HG02678 (cell line): ENCODE data around the gene NDUFB11.
A peak's percentile ranks its signal among the peaks of the same experiment; 100 is the strongest.

Experiments
- ATAC-seq: cut with Tn5 transposase; IDR thresholded peaks from one replicate; pipeline ENCODE4 v1.9.1; 2021; ENCODE audit warnings: mild to moderate bottlenecking, moderate library complexity; ENCODE audit not compliant: unreplicated experiment

The NDUFB11 gene

DNA sequence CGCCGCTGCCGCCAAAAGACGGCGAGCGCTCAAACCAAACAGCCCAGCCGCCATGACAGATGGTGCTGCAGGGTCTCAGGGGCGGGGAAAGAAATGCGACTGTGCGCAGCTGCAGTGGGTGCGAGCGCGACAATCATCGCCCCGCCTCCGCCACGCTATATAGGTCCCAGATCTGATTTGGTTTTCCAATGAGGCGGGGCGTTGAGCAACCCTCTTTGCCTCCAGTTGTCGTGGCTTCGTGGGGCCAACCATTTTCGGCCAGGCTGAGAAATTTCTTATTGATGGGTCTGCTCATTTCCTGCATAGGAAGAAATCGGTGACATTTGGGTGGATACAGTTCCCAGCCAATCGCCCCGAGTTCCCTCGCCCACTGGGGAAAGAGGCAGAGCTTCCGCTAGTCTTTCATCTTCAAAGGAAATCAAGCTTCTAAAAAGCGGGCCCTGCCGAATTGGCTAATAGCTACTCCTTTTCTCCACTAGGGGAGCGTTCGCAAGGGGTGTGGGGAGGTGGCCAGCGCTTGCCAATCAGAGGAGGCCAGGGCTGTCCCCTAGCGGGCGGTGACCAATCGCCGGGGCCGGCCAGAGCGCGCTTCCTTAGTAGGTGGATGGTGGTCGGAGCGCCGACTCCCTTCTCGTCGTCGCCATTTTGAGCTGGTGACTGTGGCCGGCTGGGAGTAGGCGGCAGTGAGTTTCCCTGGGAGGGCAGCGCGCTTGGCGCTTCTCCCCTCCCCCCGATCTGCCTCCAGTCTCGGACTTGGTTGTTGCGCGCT is at the start of gene NDUFB11, which contains the start of gene RBM10:
Gene NDUFB11 (minus strand): TSS at position 77 of the 769 bp plus-strand sequence. CDS start 23 bp downstream, at position 54.
Gene RBM10 (plus strand): TSS at position 596 of the 769 bp plus-strand sequence. CDS start 2,261 bp downstream, outside the sequence.
- peak; percentile 91 for ATAC-seq

- ATAC-seq = peak; percentile 67
Observed at GRCh38 chrX:47193475-47194193, 49.1 kb upstream of the NDUFB11 start, which contains the start of gene UBA1. Gene UBA1 (plus strand): TSS chrX:47193829. CDS start chrX:47198803, 4,974 bp downstream.

GRCh38 chrX:47191806-47192401 is 47.4 kb upstream of the NDUFB11 start:
- ATAC-seq = no peak

GRCh38 chrX:47191331-47191730 is 46.8 kb upstream of the NDUFB11 start:
- no peak for ATAC-seq

- ATAC-seq = peak; percentile 68
Observed at GRCh38 chrX:47190445-47191269, 46.2 kb upstream of the NDUFB11 start.

GRCh38 chrX:47189906-47190305 is 45.4 kb upstream of the NDUFB11 start:
- ATAC-seq = no peak

GRCh38 chrX:47187106-47187677 is 42.7 kb upstream of the NDUFB11 start:
- ATAC-seq = no peak

GRCh38 chrX:47186096-47186740 is 41.7 kb upstream of the NDUFB11 start:
- no peak for ATAC-seq

DNA sequence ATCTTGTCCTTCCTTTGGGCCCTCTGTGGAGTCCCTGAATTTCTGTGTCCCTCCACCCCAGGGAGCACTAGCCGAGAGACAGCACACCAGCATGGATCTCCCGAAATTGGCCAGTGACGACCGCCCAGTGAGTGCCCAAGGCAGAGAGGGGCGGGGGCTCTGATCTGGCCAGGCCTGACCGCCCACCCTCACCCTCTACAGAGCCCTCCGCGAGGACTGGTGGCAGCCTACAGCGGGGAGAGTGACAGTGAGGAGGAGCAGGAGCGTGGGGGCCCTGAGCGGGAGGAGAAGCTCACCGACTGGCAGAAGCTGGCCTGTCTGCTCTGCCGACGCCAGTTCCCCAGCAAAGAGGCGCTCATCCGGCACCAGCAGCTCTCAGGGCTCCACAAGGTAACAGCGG is 40.7 kb upstream of the NDUFB11 start:
- no peak for ATAC-seq

DNA sequence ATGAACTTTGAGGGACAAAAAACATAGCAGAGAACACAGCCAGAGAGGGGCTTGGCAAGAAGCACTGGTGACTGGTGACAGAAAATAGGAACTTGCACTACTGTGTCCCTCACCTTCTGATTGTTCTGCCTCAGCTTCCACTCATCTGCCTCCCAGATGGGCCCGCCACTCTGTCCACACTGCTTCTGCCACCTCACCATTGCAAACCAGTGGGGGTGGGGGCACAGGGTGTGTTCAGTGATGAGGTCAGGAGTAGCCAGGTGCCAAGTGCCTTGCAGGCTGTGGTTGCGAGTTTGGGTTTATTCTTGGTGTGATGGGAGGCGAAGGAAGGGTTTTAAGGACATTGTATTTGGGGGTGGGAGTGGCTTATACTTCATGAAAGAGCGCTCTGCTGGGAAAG is 40.0 kb upstream of the NDUFB11 start:
- no peak for ATAC-seq

DNA sequence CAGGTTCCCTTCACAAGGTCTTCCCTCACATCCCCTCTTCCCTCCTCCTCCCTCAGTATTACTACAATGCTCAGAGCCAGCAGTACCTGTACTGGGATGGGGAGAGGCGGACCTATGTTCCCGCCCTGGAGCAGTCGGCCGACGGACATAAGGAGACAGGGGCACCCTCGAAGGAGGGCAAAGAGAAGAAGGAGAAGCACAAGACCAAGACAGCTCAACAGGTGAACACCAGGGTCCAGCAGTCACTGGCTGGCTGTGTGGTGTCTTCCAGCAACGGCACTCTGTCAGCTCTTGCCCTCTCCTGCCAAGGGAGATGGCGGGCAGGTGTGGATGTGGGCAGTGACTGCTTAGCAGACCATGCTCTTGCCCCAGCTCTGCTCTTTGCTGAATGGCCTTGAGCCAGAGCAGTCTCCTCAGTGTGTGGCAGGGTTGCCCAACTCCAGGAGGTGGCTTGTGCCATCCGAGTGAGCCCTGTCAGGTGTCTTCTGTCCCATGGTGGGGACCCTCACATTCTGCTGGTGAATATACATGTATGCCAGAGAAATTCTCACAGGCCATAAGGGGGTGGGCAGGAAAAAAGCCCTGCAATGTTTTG is 37.7 kb upstream of the NDUFB11 start:
- ATAC-seq = no peak

DNA sequence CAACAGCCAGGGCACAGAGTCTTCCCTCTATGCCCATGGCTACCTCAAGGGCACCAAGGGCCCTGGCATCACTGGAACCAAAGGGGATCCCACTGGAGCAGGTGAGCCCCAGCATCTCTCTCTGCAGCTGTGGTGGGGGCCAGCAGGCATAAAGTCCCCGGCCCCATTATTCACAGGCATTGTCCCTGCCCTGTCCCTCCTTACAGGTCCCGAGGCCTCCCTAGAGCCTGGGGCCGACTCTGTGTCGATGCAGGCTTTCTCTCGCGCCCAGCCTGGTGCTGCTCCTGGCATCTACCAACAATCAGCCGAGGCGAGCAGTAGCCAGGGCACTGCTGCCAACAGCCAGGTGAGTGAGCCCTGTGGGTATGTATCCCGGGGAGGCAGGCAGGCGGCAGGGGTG is 36.8 kb upstream of the NDUFB11 start:
- ATAC-seq = no peak

DNA sequence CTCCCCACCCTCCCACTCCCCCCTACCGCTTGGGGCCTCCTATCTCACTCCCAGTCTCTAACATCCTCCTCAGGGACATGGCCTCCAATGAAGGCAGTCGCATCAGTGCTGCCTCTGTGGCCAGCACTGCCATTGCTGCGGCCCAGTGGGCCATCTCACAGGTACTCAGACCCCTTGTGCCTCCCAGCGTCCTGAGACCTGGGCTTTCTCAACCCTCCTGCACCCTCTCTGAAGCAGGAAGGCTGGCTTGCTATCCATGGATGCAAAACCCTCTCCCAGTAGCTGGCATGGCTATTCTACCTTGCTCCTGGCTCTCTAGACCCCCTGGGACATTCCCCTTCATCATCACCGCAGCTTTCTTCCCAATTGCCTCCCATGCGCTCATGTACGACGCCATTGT is 35.8 kb upstream of the NDUFB11 start:
- ATAC-seq = no peak

GRCh38 chrX:47179928-47180255 is 35.4 kb upstream of the NDUFB11 start:
- no peak for ATAC-seq

- ATAC-seq = no peak
Observed at GRCh38 chrX:47179221-47179927, 34.9 kb upstream of the NDUFB11 start.

- ATAC-seq = no peak
Observed at GRCh38 chrX:47178337-47178736, 33.8 kb upstream of the NDUFB11 start.

DNA sequence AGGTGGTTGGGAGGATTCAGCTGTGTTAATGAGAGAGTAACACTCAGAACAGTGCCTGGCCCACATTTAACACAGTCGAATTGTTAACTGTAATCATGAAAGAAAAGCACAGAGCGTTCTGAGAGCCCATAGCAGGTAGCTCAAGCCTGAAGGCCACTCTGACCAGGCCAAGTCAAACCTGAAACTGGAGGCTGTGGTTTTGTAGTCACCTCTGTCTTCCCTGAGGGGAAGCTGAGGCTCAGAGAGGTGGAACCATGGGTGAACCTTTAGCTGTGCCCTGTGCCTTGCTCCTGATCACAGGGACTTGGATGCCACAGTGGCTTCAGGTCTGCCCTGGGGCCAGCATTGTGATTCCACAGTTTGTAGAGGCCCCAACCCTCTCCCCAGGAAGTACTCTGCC is 32.6 kb upstream of the NDUFB11 start:
- no peak for ATAC-seq

- ATAC-seq = no peak
Observed at GRCh38 chrX:47176101-47176740, 31.7 kb upstream of the NDUFB11 start.

- no peak for ATAC-seq
Observed at GRCh38 chrX:47175588-47175980, 31.1 kb upstream of the NDUFB11 start.
